HG03066 (cell line): ENCODE measurements around the gene GHRH.

Experiments used
- ATAC-seq: cut with Tn5 transposase; IDR thresholded peaks from one replicate; pipeline ENCODE4 v1.9.1; 2021; ENCODE audit warnings: low read depth; ENCODE audit not compliant: unreplicated experiment

Gene GHRH

GRCh38 chr20:37266940-37267666 lies 5.5 kb upstream of the GHRH start:
- no peak for ATAC-seq

DNA sequence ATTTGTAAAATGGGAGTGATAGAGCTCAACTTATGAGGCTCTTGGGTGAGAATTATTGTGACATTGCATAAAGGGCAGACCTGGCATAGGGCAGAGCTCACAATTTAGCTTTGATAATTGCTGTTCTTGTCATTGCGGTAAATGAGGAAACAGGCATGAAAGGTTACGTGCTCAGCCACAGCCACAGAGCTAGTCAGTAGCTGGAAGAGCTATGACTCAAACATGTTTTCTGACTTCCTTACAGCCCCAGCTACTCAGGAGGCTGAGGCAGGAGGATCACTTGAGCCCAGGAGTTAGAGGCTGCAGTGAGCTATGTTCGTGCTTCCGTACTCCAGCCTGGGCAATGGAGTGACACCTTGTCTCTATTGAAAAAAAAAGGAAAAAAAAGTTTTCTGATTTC lies 3.5 kb upstream of the GHRH start:
- ATAC-seq: no peak

- no peak for ATAC-seq
Measured at GRCh38 chr20:37263686-37264085, 2.1 kb upstream of the GHRH start.

GRCh38 chr20:37262505-37262904 lies 891 bp upstream of the GHRH start:
- ATAC-seq: no peak

- ATAC-seq: no peak
Measured at GRCh38 chr20:37260923-37261322, 691 bp downstream of the GHRH start.

- no peak for ATAC-seq
Measured at GRCh38 chr20:37259865-37260264, 1.7 kb downstream of the GHRH start.

DNA sequence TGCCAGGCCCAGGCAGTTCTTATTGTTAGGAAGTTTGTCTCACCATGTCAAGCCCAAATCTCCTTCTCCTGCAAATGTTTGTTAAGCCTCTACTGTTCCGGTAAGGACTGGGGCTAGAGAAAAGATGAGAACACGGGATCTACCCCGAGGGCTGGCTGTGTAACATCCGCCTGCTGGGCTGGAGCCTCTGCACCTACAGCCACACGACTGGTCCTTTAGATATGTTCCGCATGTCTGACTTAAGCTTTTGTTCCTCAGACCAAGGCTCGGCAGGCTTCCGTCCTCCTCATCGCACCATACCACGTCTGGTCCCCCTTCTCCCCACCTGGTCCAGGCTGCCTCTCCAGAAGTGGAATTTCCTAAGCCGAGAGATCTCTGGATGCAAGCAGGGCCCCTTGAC lies 2.6 kb downstream of the GHRH start:
- ATAC-seq: no peak

DNA sequence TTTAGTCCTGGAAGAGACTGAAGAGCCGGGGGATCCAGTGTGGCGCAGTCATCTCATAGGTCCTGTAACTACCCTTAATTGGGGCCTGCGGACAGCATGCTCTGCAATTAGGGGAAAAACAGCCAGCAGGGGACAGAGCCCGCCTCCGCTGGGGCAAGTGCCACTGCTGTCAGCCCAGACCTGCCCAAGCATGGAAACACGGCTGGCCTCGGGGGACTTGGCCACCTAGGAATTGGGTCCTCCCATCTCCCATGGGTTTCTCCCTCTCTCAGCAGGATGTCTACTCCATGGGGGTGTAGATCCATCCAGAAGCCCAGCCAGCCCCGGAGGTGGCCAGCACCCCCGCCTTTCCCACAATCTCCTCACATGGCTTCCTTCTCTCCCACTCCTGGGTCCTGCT lies 3.6 kb downstream of the GHRH start:
- ATAC-seq: no peak

DNA sequence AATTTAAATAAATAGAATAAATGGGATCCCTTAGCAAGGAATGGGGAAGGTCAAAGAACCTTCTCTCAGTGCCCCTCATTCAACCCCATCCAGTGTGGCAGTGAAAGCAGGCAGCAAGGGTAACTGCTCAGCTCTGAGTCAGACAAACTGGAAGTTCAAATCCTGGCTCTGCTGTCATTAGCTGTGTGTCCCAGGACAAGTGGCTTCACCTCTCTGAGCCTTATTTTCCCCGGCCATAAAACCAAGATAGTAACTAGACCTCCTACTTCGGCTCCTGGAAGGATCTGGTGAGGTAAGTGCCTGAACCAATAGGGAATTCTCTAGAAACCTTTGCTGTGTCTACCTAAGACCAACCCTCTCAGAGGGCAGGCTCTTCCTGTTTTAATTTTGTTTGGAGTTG lies 4.1 kb downstream of the GHRH start:
- no peak for ATAC-seq

DNA sequence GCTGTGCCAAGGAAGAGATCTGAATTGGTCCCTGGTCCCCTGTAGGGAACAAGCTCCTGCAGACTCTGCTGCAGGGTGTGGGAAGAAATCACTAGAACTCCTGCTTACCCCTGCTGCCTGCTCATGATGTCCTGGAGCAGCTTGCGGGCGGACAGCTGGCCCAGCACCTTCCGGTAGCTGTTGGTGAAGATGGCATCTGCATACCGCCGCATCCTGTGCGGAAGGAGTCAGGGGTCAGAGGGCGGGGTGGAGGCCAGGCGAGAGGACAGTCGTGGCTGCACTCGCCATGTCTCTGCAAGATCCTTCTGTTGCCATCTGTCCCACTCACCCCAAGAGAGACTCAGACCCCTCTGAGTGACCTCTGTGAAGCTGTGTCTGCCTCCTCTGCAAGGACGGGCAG lies 5.3 kb downstream of the GHRH start:
- no peak for ATAC-seq

DNA sequence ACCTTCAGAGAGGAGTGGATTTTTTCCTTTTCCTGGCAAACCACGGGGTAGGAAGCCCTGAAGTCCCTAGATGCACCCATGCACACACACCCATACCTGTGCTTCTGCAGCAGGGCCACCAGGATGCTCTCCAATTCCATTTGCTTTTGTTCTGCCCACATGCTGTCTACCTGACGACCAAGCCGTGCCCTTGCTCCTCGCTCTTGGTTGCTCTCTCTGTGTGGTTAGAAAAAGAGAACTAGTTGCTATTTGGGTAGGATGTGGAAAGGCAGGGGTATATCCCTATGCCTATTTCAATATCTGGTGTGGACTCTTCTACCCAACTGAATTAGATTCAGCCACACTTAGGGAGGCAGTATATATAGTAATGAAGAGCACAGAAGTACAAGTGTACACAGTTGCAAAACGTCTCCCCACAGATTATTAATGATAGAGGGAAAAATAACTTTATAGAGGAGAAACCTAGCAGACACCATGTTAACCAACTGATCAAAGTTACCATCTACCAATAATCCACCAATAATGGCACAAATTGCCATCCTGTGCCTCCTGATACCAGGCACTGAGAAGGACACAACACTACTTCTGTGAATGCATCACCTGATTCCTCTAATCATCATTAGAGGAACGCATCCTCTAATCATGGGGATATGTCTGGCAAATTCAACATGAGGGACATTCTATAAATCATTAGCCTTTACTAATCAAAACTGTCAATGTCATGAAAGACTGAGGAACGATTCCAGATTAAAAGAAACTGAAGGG lies 7.3 kb downstream of the GHRH start:
- no peak for ATAC-seq

GRCh38 chr20:37253087-37253486 lies 8.5 kb downstream of the GHRH start:
- ATAC-seq: no peak

- no peak for ATAC-seq
Measured at GRCh38 chr20:37251825-37252477, 9.7 kb downstream of the GHRH start.

- no peak for ATAC-seq
Measured at GRCh38 chr20:37249304-37249703, 12.3 kb downstream of the GHRH start.

DNA sequence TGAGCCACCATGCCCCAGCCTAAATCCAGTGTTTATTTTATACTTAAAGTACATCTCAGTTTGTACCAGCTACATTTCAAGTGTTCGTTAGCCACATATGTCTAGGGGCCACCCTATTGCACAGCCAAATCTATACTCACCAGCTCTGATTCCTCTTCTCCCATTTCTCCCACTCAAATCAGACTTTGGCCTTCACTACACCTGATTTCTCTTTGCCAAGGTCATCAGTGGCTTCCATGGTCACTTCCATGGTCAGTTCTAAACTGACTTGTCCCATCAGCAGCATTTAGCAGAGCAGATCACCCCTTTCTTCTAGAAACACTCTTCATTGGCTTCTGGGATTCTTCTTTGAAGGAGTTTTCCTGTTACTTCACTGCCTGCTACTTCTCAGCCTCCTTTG lies 14.1 kb downstream of the GHRH start:
- ATAC-seq: no peak

- ATAC-seq: no peak
Measured at GRCh38 chr20:37246736-37247135, 14.9 kb downstream of the GHRH start.

DNA sequence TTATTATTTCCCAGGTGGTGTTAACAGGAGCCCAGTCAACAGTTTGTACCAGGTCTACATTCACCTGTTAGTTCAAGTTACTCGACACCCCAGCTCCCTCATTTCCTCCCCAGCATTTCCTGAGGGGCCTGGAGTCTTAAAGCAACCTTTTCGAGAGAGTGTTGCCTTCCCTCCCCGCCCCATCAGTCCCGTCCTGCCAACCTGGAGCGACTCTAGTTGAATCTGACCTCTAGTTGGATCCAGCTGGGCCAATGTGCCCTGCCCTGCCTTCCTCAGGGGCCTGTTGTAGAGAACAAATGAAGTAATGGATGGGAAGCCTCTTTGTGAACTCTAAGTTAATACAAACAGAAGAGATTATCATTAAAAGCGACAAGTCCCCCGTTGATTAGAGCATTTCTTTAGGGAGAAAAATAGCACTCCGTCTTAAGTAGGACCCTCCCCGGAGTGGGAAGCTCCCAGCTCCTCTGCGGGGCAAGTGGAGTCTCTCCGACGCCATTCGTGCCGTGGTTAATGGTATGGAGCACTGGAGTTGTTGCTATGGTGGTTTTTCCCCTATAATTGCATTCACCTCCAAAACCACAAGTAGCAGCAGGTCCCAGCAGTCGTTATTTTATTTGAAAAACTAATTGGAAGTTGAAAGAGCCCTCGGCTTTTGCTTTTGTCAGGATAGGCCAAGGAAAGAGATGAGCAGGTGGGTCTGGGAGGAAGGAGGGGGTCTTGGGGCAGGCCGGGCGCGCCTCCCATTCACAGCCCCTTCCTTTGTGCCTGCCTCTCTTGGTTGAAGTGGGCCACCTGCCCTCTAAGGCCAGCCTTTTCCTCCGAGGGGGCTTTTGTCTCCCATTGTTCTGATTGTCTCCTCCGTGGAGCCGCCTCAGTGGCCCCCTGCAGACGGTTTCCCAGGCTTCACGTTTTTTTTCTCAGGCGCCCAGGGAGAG lies 16.1 kb downstream of the GHRH start:
- ATAC-seq: no peak

- no peak for ATAC-seq
Measured at GRCh38 chr20:37244572-37244957, 17.0 kb downstream of the GHRH start.

DNA sequence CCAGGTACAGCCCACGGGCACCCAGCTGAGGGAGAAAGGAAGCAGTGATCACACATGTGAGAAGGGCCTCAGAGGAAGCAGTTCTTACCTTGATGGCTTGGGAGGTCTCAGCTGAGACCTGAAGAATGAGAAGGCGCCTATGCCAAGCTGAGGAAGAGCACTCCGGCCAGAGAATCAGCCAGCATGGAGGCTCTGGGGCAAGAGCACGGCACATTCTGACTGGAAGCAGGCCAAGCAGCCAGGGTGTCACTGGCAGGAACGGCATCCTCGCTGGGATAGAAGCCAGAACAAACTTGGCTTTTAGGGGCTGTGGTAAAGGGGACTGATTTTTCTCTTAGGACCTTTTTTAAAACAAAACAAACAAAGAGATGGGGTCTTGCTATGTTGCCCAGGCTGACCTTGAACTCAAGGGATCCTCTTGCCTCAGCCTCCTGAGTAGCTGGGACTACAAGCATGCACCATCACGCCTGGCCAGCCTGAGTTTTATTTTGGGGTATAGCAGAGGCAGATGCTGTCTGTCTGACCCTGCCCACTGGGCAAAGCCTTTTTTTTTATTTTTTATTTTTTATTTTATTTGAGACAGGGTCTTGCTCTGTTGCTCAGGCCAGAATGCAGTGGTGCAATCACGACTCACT lies 17.6 kb downstream of the GHRH start:
- ATAC-seq: no peak
